ENCODE results near the gene TBC1D2B.

TBC1D2B gene

DNA sequence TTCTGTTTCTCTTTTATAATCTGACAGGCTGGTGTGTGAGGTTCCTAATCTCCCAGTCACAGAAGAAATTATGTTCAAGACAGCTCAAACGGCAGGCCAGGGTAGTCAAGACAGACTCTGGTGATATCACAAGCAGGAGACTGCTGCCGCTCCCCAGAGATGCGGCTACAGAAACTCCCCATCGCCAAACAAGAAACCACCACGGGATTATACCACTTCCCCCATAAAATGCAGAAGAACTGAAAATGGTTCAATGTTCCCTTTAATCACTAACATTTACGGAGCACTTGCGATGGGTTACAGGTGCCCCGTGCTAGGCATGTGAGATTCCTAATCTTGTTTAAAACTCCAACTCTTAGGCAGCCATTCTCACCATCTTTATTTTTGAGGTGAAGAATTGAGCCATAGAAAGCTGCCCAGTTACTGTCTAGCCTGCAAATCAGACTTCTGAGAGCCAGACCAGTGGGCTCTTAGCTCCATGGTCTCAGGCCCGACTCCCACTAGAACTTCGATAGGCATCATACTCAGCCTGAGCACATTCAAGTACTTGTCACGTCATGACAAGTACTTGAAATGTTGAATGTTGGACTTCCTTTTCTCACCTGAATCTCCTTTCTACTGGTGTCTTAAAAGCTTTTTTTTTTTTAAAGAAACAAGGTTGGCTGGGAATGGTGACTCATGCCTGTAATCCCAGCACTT is 58.4 kb downstream of the TBC1D2B start:
- ChIA-PET POLR2A (no interaction called here), CTCF (interaction anchor here (1.0 to 1.2 kb wide), 3 partner anchors 51 to 89 kb away, joined by 3 read pairs; no protein-coding TSS in a partner anchor)
- TF ChIP-seq CTBP1 (IDR thresholded peaks at IDR 0.05; ENCODE audit: borderline replicate concordance) (no peak), HDGF (IDR thresholded peaks at IDR 0.05; ENCODE audit: borderline replicate concordance) (no peak)
- DNase-seq (ENCODE audit: extremely low spot score): no peak

GRCh38 chr15:78018445-78018844 is 59.1 kb downstream of the TBC1D2B start:
- CTCF ChIA-PET: interaction anchor here (1.1 to 1.2 kb wide), 2 partner anchors 52 to 54 kb away, joined by 3 read pairs; no protein-coding TSS in a partner anchor
- DNase-seq (ENCODE audit: extremely low spot score): no peak
- POLR2A ChIA-PET: no interaction called here

DNA sequence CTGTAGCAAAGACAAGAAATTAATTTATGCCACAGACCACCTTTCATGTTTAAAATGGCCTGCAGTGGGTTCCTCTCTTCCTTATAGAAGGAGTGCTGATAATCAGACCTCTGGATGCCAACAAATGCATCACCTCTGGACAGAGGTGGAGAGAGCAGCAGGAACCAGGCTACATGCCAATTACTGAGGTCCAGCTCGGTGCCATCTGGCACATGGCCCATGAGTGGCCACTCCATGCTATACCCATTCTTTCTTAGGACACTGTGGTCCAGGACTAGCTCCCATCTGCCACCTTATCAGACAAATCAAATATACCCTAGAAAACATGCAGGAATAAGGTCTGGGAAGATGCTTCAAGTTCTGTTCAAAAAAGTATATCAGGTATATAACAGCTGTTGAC is 60.7 kb downstream of the TBC1D2B start:
- TF ChIP-seq ZNF384 (IDR thresholded peaks at IDR 0.05) (no peak), NFRKB (IDR thresholded peaks at IDR 0.05) (no peak), L3MBTL2 (conservative IDR thresholded peaks at IDR 0.05) (no peak)
- CTCF ChIA-PET: no interaction called here
- POLR2A ChIA-PET: interaction anchor here (0.6 kb wide), 1 partner anchor 23 kb away, joined by 3 read pairs; no protein-coding TSS in a partner anchor
- no peak for DNase-seq (ENCODE audit: extremely low spot score)

More at GRCh38 chr15:78018445-78018844, 59.1 kb downstream of the TBC1D2B start:
- TF ChIP-seq, protein P1, sequence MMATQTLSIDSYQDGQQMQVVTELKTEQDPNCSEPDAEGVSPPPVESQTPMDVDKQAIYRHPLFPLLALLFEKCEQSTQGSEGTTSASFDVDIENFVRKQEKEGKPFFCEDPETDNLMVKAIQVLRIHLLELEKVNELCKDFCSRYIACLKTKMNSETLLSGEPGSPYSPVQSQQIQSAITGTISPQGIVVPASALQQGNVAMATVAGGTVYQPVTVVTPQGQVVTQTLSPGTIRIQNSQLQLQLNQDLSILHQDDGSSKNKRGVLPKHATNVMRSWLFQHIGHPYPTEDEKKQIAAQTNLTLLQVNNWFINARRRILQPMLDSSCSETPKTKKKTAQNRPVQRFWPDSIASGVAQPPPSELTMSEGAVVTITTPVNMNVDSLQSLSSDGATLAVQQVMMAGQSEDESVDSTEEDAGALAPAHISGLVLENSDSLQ (IDR thresholded peaks at IDR 0.05): no peak
- no peak for TF ChIP-seq TARDBP (IDR thresholded peaks at IDR 0.05)
- no peak for TF ChIP-seq ELF4 (IDR thresholded peaks at IDR 0.05)
- TF ChIP-seq CTBP1 (IDR thresholded peaks at IDR 0.05; ENCODE audit: borderline replicate concordance): no peak
- no peak for TF ChIP-seq HDGF (IDR thresholded peaks at IDR 0.05; ENCODE audit: borderline replicate concordance)
- TF ChIP-seq FOXM1 (IDR thresholded peaks at IDR 0.05; ENCODE audit: borderline replicate concordance): no peak
- no peak for TF ChIP-seq LEF1 (IDR thresholded peaks at IDR 0.05; ENCODE audit: borderline replicate concordance)
- TF ChIP-seq L3MBTL2 (conservative IDR thresholded peaks at IDR 0.05): no peak

- ChIA-PET CTCF (no interaction called here), POLR2A (no interaction called here)
- no peak for DNase-seq (ENCODE audit: extremely low spot score)
- no peak for TF ChIP-seq FOXM1 (IDR thresholded peaks at IDR 0.05; ENCODE audit: borderline replicate concordance)
- TF ChIP-seq FOXA1 (IDR thresholded peaks at IDR 0.05): no peak
- TF ChIP-seq TARDBP (IDR thresholded peaks at IDR 0.05): no peak
- TF ChIP-seq NFRKB (IDR thresholded peaks at IDR 0.05): no peak
- TF ChIP-seq, protein P1 (IDR thresholded peaks at IDR 0.05): no peak
- TF ChIP-seq CTBP1 (IDR thresholded peaks at IDR 0.05; ENCODE audit: borderline replicate concordance): no peak
Measured at GRCh38 chr15:78012643-78013077, 64.9 kb downstream of the TBC1D2B start.

DNA sequence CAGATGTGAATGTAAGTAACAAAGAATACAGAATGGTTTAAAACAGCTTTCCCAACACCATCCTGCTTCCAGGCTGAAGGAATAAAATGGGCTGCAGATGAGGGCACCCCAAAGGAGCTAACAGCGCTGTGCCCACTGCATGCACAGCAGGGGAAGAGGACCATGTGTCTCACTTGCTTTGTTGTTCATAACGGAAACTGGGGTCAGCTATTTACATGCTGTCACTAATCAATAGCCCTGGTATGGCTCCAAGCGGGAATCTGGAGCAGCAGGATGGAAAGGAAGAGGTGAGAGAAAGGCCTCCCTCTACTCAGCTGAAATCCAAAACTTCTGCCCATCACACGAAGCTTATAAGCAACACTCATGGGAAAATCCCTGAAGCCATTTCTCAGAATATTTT is 67.4 kb downstream of the TBC1D2B start:
- ChIA-PET POLR2A (no interaction called here), CTCF (no interaction called here)
- TF ChIP-seq ARNT (IDR thresholded peaks at IDR 0.05) (no peak), FOXA1 (IDR thresholded peaks at IDR 0.05) (no peak), FOXK2 (IDR thresholded peaks at IDR 0.05) (no peak), ZNF384 (IDR thresholded peaks at IDR 0.05) (no peak)
- no peak for DNase-seq (ENCODE audit: extremely low spot score)

GRCh38 chr15:78007964-78008886 is 69.3 kb downstream of the TBC1D2B start:
- no peak for DNase-seq (ENCODE audit: extremely low spot score)
- ChIA-PET POLR2A (no interaction called here), CTCF (no interaction called here)
- TF ChIP-seq ZNF384 (IDR thresholded peaks at IDR 0.05) (no peak), FOXK2 (IDR thresholded peaks at IDR 0.05) (no peak), CTBP1 (IDR thresholded peaks at IDR 0.05; ENCODE audit: borderline replicate concordance) (no peak), SUZ12 (IDR thresholded peaks at IDR 0.05) (no peak), HDGF (IDR thresholded peaks at IDR 0.05; ENCODE audit: borderline replicate concordance) (no peak), FOXA1 (IDR thresholded peaks at IDR 0.05) (no peak), SP1 (IDR thresholded peaks at IDR 0.05) (no peak)

GRCh38 chr15:78007211-78007931 is 70.1 kb downstream of the TBC1D2B start:
- CTCF ChIA-PET: interaction anchor here (1.1 kb wide), 1 partner anchor 101 kb away, joined by 8 read pairs; no protein-coding TSS in a partner anchor
- POLR2A ChIA-PET: no interaction called here
- no peak for TF ChIP-seq ARNT (IDR thresholded peaks at IDR 0.05)
- no peak for TF ChIP-seq L3MBTL2 (conservative IDR thresholded peaks at IDR 0.05)
- no peak for TF ChIP-seq SP1 (IDR thresholded peaks at IDR 0.05)
- TF ChIP-seq, protein P1 (IDR thresholded peaks at IDR 0.05): no peak
- TF ChIP-seq BHLHE40 (IDR thresholded peaks at IDR 0.05; ENCODE audit: borderline replicate concordance): no peak
- TF ChIP-seq FOXK2 (IDR thresholded peaks at IDR 0.05): no peak
- no peak for TF ChIP-seq HDGF (IDR thresholded peaks at IDR 0.05; ENCODE audit: borderline replicate concordance)
- no peak for TF ChIP-seq TARDBP (IDR thresholded peaks at IDR 0.05)
- TF ChIP-seq SUZ12 (IDR thresholded peaks at IDR 0.05): no peak
- no peak for TF ChIP-seq ELF4 (IDR thresholded peaks at IDR 0.05)
- no peak for TF ChIP-seq LEF1 (IDR thresholded peaks at IDR 0.05; ENCODE audit: borderline replicate concordance)
- no peak for TF ChIP-seq CTBP1 (IDR thresholded peaks at IDR 0.05; ENCODE audit: borderline replicate concordance)
- no peak for DNase-seq (ENCODE audit: extremely low spot score)

All from HEK293T (cell line).